ENCODE results near the gene REV3L.
"Not testable (repeated sequence)": the region's sequence is repeated elsewhere in the genome, so short reads cannot be mapped to it uniquely, and the experiment has no call there.

Gene REV3L

GRCh38 chr6:111358454-111358853 is 124.6 kb downstream of the REV3L start:
- DNase-seq (ENCODE audit: low read depth) = no peak

DNA sequence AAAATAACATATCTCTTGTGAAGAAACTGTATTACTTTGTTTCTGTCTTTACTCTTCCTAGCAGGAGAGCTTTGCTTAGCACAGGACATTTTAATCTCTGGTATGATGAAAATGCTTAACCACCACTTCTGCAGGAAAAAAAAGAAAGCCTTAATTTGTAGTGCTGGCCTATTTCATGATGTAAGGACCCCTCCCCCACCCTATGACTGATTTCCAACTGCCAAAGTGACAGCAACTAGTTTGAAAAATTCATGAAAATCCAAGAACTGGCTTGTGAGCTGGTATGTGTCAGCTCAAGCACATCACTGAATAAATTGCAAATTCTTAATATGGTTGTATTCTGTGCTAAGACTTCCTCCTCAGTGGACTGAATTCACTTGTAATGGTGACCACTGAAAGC is 125.3 kb downstream of the REV3L start:
- DNase-seq (ENCODE audit: low read depth) = no peak

DNA sequence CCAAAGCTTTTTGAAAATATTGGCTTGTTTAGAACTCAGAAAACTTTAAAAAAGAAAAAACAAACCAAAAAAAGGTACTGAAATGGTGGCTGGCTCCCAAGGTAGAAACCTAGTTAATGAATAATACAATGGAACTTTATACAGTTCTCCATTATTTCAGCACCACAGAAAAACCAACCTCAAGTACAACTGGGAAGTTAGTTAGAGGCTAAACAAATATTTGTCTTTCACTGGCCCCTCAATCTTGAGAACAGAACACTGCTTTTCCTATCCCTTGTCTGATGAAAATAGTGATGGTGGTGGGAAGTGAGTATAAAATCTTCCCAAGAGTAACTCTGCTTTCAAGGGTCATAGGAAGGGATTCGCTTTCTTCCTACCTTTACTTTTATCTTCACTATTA is 126.5 kb downstream of the REV3L start:
- DNase-seq (ENCODE audit: low read depth) = no peak

DNA sequence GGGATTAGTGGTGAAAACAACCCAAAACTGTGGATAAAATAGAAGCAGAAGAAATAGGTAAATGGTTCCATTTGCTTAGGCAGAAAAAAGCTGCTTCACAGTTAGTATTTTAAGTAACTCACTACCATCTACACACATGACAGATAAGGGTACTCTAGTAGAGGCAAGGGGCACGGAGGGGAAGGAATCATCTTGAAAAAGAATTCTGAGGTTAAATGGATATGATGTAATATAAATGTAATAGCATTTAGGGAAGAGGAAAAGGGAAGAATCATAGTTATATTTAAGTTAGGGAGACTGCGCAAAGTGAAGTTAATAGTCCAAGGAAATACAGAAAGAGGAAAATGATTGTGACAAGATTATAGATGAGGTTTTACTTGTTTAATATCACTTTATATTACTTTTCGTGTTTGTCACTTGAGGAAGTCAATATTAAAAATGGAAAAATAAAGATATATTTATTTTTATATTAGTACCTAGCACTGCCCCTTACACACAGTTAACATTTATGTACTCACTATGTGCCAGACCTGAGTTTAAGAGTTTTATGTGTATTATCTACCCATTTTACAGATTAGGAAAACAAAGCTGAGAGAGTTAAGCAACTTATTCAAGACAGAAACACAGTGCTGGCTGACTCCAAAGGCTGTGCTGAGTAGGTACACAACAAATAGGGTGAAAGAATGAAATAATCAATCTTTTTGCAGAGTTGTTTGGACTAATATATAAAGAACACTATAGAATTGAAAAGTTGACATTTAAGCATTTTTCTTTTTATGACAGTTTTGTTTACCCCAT is 128.1 kb downstream of the REV3L start:
- no peak for DNase-seq (ENCODE audit: low read depth)

GRCh38 chr6:111353912-111354462 is 129.0 kb downstream of the REV3L start:
- DNase-seq (ENCODE audit: low read depth) = no peak

GRCh38 chr6:111347589-111347988 is 135.4 kb downstream of the REV3L start:
- DNase-seq (ENCODE audit: low read depth) = no peak

- DNase-seq (ENCODE audit: low read depth) = no peak
These were observed 140.1 kb downstream of the REV3L start for GRCh38 chr6:111342913-111343312.

DNA sequence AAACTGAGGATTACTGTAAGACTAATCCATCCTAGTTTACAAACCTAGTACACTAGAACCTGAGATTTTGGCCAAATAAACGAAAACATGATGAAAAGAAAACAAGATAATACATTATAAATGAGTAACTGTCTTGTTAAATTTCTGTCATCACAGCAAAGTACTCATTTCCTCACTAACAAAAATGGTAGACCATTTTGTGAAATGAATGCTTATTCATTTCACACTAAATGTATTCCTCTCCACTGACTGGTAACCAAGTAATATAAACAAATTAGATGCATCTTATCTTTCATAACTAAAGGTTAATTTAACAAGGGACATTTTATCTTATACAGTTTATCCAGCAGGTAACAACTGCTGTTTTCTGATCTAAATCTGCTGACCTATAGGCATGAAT is 143.7 kb downstream of the REV3L start:
- no peak for DNase-seq (ENCODE audit: low read depth)

DNA sequence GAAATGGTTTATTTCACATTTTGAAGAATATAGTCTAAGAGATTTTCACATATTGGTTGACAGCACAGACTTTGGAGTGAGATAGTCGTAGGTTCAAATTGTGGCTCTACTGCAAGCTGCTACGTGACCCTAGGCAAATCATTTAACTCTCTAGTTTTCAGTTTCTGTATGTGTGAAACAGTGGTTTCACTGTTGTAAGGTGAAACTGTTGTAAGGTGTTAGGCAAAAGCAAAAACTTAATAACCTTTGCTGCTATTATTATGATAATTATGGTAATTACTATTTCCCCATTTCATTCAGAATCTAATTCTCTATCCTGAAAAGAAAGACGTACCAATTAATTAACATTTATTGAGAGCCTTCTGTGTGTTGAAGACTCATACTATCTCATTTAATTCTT is 144.2 kb downstream of the REV3L start:
- DNase-seq (ENCODE audit: low read depth) = no peak

- DNase-seq (ENCODE audit: low read depth) = no peak
These were observed 145.2 kb downstream of the REV3L start for GRCh38 chr6:111337829-111338236.

GRCh38 chr6:111329882-111330633 is 153.0 kb downstream of the REV3L start:
- DNase-seq (ENCODE audit: low read depth) = no peak

- DNase-seq (ENCODE audit: low read depth) = no peak
These were observed 156.5 kb downstream of the REV3L start for GRCh38 chr6:111326563-111326962.

DNA sequence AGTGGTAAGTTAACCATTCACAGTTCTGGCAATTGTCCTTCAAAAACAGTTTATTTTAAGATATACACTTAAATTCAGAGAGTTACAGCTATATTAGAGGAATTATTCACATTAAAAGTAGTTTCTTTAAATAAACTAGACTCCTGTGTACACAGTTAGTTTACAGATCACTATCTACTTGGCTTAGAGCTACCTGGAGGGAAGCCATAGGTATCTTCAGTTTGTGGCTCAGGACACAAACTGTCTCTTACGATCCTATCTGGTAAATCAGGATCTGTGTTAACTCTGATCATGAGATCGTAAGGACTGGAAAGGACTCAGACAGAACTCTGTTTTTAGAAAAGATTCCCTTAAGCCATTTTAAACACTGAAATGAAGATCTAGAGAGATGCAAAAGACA is 160.9 kb downstream of the REV3L start:
- no peak for DNase-seq (ENCODE audit: low read depth)

DNA sequence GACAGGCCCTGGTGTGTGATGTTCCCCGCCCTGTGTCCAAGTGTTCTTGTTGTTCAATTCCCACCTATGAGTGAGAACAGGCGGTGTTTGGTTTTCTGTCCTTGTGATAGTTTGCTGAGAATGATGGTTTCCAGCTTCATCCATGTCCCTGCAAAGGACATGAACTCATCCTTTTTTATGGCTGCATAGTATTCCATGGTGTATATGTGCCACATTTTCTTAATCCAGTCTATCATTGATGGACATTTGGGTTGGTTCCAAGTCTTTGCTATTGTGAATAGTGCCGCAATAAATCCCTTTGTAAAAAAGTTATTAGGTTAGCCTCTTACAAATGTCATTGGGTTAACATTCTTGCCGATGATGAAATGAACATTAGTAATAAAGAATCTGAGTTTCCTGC is 175.1 kb downstream of the REV3L start:
- DNase-seq (ENCODE audit: low read depth) = not testable (repeated sequence)

GRCh38 chr6:111307275-111307858 is 175.7 kb downstream of the REV3L start:
- DNase-seq (ENCODE audit: low read depth) = no peak

DNA sequence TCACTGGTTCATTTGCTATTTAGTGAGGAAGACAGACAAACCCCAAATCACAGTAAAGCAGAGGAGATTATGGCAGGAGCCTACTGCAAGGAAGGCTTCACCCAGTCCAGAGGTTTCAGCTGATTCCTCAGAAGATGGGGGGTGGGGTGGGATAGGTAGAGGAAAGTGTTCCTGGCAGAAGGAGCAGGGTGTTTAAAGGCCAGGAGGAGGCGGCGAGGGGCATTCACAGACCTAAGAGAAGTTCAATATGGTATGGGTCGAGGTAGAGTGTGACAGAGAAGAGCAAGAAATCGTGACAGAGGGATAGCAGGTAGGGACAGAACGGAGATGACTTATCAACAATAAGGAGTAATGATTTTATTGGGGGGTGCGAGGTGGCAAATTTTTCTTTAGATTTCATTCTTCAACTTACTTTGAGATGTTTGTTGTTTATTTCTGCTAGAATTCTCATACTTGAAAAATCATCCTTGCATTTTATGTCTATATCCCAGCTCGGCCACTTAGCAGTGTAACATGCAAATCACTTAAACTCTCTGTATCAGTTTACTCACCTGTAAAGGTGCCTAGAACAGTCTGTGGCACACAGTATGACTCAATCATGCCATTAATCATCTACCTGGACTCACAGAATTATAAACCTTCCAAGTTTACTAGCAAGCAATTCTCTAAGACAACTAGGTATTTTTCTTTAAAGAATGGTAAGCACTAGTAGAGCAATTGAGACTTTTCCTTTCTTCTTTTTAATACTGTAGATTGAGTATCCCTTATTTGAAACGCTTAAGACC is 176.7 kb downstream of the REV3L start:
- no peak for DNase-seq (ENCODE audit: low read depth)

DNA sequence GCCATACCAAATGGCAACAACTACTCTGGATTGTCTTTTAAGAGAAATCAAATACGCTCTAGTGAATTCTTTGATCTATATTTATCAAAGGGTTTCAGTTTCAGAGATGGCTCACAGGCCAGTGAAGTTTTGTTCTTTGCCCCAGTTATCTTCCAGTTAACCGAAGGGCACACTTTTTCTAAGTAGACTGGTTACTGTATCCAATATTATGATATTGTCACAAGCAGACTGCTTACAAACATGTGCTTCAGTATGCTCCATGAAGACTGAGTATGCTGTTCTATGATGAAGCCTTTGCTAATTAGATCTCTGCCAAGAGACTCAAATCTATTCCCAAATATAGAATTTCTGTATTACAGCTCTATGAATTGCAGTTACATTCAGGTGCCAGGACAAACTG is 181.1 kb downstream of the REV3L start:
- no peak for DNase-seq (ENCODE audit: low read depth)

DNA sequence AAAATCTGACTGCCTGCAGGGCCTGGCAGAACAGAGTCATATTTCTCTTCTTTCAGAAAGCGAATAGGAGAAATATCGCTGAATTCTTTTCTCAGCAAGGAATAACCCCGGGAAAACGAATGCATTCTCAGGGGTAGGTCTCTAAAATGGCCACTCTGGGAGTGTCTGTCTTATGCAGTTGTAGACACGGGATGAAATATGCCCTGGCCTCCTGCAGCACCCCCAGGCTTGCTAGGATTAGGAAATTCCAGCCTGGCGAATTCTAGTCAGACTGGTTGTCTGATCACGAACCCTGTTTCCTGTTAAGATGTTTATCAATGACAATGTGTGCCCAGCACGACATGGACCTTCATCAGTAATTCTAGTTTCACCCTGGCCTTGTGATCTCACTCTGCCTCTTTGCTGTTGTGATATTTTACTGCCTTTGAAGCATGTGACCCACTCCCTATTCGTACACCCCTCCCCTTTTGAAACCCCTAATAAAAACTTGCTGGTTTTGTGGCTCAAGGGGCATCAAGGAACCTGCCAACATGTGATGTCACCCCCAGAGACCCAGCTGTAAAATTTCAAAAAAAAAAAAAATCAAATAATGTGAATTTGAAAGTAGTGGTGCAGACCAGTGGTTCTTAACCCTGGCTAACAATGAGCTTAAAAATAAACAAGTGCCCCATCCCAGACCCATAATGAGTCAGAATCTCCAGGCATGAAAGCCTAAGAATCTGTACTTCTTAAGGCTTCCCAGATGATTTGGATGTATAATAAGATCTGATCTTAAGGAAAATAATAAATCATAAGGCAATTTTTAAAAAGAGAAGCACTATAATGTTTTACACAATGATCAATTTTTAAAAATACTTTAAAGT is 181.8 kb downstream of the REV3L start:
- not testable (repeated sequence) for DNase-seq (ENCODE audit: low read depth)

- DNase-seq (ENCODE audit: low read depth) = no peak
These were observed 185.2 kb downstream of the REV3L start for GRCh38 chr6:111297776-111298175.

DNA sequence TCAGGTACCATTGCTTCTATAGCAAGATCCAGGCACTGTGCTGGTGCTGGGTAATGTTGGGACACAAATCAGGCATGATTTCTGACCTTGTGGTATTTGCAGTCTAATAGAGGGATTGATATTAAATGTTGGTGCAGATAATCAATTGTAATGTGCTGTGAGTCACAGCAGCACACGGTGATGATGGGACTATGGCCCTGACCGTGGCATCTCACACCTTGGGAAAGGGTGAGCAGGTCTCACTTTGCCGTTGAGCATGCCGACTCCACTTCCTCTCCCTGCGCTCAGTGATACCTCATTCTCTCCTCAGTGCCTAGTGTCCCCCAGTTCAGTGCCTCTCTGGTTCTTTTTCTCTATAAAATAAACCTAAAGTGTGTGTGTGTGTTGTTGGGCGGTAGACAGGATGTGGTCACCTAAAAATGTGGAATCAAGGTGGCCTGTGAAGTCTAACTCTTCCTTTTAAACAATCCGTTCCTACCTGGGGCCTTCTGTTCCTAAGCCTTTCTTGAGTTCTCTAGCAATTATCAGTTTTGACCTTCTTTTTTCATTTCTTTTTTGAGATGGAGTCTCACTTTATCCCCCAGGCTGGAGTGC is 188.5 kb downstream of the REV3L start:
- no peak for DNase-seq (ENCODE audit: low read depth)

Measured in HS-27A (cell line).